Urinary bladder (tissue), 4 donors: ENCODE data around the gene RBM19. TPM values are rescaled to one million over a fixed set of nuclear protein-coding genes. Genes with fewer than 3 reads are reported as not detected.

ENCODE experiments used
- DNase-seq: peaks from one replicate; pipeline ENCODE4 v3.0.0-alpha.2; 2015; ENCODE audit errors: extremely low spot score
- H3K27ac ChIP-seq: one replicate; pipeline ENCODE4 v1.5.1; 2013; ENCODE audit warnings: low read depth, mild to moderate bottlenecking, moderate library complexity
- H3K36me3 ChIP-seq: one replicate; pipeline ENCODE4 v1.6.1; 2013; ENCODE audit warnings: mild to moderate bottlenecking, moderate library complexity; ENCODE audit not compliant: insufficient read depth
- H3K4me1 ChIP-seq: one replicate; pipeline ENCODE4 v1.6.1; 2013; ENCODE audit warnings: mild to moderate bottlenecking, moderate library complexity; ENCODE audit not compliant: insufficient read depth
- H3K4me3 ChIP-seq: one replicate; pipeline ENCODE4 v1.5.1; 2013; ENCODE audit warnings: low read depth, low read length
- WGBS: extraction: QIAGEN DNeasy Blood & Tissue Kit; methylation state at CpG from one replicate; pipeline ENCODE4 v1.1.7; 2013; 5-methylcytosine and 5-hydroxymethylcytosine counted together
- polyA plus RNA-seq: library from polyadenylated mRNA; stranded (reverse); fragments of 200-250 nt; gene quantifications from one replicate; pipeline ENCODE4 v1.2.3, GENCODE V29; 2013
- total RNA-seq: library from RNA; depleted of rRNA; stranded (reverse); fragments of >200 nt; gene quantifications from one replicate; pipeline ENCODE4 v1.2.3, GENCODE V29; 2014
- donor health status: healthy with polysubstance abuse.
- donor health status: healthy.

The RBM19 gene
- total and polyA plus RNA-seq, 2 donors, result 15.4 to 16.3 TPM

DNA sequence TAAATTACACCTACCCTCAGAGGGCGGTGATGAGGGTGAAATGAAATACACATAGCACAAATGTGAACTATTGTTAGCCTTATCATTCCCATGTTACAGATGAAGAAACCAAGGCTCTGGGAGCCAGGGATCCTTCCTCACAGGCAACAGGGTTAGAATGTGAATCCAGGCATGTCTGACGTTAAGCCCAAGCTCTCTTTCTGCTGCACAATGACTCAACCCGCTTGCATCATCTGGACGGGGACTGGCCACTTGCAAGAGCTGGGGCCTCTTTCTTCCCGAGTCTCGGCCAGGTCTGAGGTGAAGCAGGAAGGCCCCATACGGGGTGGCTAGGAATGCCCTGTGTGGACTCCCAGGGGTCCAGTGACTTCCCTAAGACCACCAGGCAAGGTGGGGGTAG lies 105.2 kb downstream of the RBM19 start:
- Histone ChIP-seq H3K4me3 (no peak overlapping the region), H3K27ac (no peak overlapping the region), H3K36me3 (peaks cover 7% of the 10 kb centered on the region), H3K4me1 (no peaks in the 10 kb centered on the region)
- DNase-seq, result no peak
- WGBS, result 86% methylated on average over 7 of the region's 7 CpGs

DNA sequence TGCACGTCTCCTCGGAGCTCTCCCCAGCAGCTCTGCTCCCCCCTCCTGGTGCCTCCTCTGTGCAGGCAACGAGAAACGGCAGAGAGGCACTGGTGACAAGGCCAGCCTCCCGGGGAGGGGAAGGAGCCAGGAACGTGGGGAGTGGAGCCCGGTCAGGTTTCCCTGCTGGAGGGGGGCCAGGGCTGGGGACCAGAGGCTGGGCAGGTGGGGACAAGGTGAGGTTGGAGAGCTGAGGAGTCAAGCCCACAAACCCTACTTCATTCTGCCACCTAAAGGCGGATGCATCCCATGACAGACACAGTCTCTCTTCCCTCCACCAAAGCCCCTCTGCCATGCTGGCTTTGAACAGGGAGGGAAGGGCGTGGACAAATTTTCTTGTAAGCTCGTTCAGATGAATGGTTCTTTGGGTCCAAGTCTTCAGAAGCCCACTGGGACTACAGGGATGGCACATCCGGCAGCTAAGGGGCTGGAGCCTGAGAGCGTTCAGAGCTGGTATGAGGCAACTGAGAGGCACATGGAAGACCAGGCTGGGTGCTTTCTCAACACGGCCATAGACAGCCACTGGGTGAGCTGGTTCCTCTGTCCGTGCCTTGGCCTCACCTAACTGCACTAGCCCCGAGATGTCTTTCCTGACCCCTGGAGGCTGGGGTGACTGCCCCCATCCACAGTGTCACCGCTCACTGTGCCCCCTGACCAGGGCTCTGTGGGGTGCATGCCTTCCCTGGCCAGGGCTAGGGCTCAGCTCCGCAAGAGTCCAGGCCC lies 105.9 kb downstream of the RBM19 start:
- DNase-seq, result peak; percentile 23
- 80% methylated on average over 17 of the region's 17 CpGs for WGBS
- no peaks in the 10 kb centered on the region for H3K4me1 ChIP-seq
- H3K36me3 ChIP-seq, result peaks cover 7% of the 10 kb centered on the region
- H3K27ac ChIP-seq, result no peak overlapping the region
- H3K4me3 ChIP-seq, result no peak overlapping the region

DNA sequence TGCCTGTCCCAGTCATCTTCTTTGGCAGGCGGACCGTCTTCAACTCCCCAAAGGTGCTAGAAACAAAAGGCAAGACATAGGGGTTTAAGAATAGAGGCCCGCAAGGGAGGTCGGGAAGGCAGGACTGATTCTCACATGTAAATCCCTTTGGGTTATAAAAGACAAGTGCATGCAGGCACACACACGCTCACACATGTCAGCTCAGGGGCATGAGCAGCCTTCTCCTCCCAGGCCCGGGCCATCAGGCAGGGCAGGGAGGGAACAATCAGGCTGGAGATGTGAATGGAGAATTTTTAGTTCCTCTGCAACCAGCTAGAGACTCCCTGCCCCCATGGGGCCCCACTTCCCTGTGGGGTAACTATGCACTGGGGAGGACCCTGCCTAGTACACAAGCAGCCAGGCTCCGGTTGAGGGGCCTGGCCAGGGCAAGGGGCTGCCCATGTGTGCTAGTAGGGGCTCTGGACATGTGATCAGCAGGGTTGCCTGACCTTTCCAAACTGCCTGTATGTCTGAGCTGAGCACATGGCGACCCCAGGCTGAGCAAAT lies 107.2 kb downstream of the RBM19 start:
- 66% methylated on average over 8 of the region's 8 CpGs for WGBS
- H3K4me3 ChIP-seq, result no peak overlapping the region
- H3K27ac ChIP-seq, result no peak overlapping the region
- peaks cover 7% of the 10 kb centered on the region for H3K36me3 ChIP-seq
- H3K4me1 ChIP-seq, result no peaks in the 10 kb centered on the region
- peak; percentile 8 for DNase-seq

- DNase-seq, result no peak
- peaks cover 7% of the 10 kb centered on the region for H3K36me3 ChIP-seq
- H3K4me3 ChIP-seq, result no peak overlapping the region
- 91% methylated on average over 12 of the region's 12 CpGs for WGBS
- no peak overlapping the region for H3K27ac ChIP-seq
- H3K4me1 ChIP-seq, result no peaks in the 10 kb centered on the region
Measured at GRCh38 chr12:113857371-113857770, 108.8 kb downstream of the RBM19 start.

DNA sequence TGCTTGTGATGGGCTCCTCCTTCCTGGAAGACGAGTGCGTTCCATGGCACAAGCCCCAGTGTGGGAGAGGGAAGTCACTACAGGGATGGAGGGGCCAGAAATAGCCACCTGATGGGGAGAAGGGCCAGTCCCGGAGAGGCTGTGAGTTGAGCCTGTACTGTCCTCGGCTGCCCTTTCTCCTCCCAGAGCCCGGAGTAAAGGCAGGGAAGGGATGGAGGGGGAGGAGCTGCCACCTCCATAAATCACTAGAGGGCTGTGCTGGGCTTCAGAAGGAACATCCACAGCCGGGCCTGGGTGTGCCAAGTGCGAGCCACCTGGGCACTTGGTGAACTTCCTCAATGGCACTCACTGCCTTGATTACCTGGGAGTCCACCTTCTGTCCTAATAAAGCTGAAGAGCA lies 110.1 kb downstream of the RBM19 start:
- Histone ChIP-seq H3K4me1 (no peaks in the 10 kb centered on the region), H3K36me3 (peaks cover 7% of the 10 kb centered on the region), H3K4me3 (no peak overlapping the region), H3K27ac (no peak overlapping the region)
- no peak for DNase-seq
- 52% methylated on average over 7 of the region's 7 CpGs for WGBS

DNA sequence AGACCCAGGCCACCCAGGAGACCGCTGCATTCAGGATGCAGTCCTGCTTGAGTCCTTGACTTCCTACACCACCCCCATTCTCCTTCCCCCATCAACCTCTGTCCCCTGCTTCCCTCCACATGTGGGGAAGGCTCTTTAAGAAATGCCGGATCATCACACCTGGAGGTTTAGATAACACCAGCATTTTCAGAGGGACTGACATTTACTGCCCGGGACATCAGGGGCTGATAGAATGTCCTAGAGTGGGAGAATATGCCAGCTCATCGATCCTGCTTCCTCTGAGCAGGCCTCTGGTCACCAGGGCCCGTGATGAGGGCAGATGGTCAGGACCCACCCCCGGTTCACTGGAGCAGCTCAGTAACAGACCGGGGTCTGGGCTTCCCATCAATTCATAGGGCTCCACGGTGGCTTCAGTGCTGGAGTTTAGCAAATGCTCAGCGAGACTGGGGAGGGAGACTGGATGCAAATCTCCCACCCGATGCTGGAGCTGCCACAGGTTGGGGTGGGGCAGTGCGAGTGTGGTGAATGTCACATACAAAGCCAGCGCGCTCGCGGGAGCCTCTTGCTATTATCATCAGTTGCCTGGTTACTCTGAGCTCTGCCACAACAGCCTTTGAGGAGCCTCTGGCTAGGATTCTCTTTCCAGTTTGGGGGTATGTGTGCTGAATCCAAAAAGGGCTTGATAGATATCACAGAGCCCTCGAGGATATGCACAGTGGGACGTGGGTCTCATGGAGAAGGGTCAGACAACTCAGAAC lies 111.6 kb downstream of the RBM19 start:
- WGBS, result 70% methylated on average over 17 of the region's 17 CpGs
- peaks cover 7% of the 10 kb centered on the region for H3K36me3 ChIP-seq
- no peaks in the 10 kb centered on the region for H3K4me1 ChIP-seq
- H3K27ac ChIP-seq, result no peak overlapping the region
- no peak overlapping the region for H3K4me3 ChIP-seq
- DNase-seq, result no peak

DNA sequence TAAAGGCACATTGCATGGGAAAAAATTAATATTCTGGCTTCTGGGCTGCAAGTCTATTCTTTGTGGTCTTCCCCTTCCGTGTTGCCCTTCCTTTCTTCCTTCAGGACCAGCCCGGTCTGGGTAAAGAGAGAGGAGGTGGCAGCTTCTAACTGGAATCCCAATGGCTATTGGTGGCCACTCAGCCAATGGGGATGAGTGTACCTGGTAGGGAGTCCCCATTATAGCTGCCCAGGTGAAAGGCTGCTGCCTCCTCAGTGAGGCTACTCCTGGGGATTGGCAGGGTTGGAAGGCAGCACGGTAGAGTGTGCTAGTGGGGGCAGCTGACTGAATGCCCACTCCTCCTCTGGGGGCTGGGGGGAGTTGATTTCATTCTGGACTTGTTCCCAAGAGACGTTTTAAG lies 112.6 kb downstream of the RBM19 start:
- Histone ChIP-seq H3K4me1 (no peaks in the 10 kb centered on the region), H3K36me3 (peaks cover 7% of the 10 kb centered on the region), H3K27ac (no peak overlapping the region), H3K4me3 (no peak overlapping the region)
- 64% methylated on average over 4 of the region's 4 CpGs for WGBS
- DNase-seq, result no peak

DNA sequence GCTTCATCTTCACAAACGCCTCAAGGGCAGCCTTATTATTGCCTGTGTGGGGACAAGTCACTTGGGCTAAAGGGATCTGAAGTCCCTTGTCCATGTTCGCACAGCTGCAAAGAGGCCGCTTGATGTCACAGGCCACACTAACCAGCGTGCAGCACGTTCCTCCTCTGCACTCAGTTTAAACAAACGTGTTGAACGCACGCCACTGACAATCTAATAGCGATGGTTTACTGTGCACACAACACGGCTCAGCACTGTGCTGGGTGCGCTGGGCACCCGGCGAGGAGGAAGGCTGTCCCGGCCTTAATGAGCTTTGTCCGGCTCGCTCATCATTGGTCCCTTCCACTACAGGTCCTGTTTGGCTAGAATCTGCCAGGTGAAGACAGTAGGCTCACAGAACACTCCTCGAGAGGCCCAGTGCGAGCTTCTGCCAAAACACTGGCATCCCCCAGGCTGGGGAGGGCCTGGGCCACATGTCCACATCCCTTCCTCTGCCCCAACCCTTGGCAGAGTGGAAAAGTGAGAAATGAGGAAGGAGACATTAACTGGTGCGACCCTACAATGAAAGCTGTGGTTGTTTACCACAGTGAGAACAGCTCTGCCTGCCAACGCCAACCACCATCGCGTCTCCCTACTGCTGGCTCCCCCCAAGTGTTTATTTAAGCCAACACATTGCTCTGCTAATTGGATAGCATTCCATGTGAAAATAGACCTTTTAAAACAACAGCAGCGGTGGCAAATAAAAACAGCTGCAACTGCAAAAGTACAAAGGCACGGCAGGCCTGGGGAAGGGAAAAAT lies 113.2 kb downstream of the RBM19 start:
- Histone ChIP-seq H3K27ac (no peak overlapping the region), H3K4me1 (no peaks in the 10 kb centered on the region), H3K36me3 (peaks cover under 1% of the 10 kb centered on the region), H3K4me3 (no peak overlapping the region)
- WGBS, result 77% methylated on average over 24 of the region's 24 CpGs
- DNase-seq, result no peak

GRCh38 chr12:113852264-113852663 lies 113.9 kb downstream of the RBM19 start:
- no peak for DNase-seq
- H3K4me3 ChIP-seq, result no peak overlapping the region
- H3K4me1 ChIP-seq, result no peaks in the 10 kb centered on the region
- WGBS, result 87% methylated on average over 5 of the region's 5 CpGs
- H3K36me3 ChIP-seq, result no peaks in the 10 kb centered on the region
- no peak overlapping the region for H3K27ac ChIP-seq

- DNase-seq, result no peak
- H3K4me3 ChIP-seq, result no peak overlapping the region
- WGBS, result 54% methylated on average over 8 of the region's 8 CpGs
- no peaks in the 10 kb centered on the region for H3K4me1 ChIP-seq
- H3K36me3 ChIP-seq, result no peaks in the 10 kb centered on the region
- H3K27ac ChIP-seq, result no peak overlapping the region
Measured at GRCh38 chr12:113850309-113851056, 115.6 kb downstream of the RBM19 start.

DNA sequence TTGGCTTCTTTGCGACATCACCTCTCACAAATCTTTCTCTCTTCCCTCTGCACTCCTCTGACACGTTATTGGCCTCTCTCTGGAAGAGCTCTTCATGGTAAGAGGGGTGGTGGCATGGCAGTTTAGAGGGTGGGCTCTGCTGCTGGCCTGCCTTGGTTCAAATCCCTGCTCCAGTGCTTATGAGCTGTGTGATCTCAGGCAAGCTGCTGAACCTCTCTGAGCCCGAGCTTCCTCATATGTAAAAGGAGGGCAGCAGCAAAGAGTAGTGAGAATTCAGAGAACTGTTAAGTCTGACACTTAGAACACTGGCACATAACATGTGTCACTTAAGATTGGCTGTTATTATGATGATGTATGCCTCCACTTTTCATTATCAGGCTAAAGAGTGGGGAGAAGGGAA lies 118.3 kb downstream of the RBM19 start:
- H3K27ac ChIP-seq, result no peak overlapping the region
- WGBS, result 82% methylated on average over 3 of the region's 3 CpGs
- no peak overlapping the region for H3K4me3 ChIP-seq

GRCh38 chr12:113846883-113847755 lies 119.0 kb downstream of the RBM19 start:
- WGBS, result 84% methylated on average over 18 of the region's 18 CpGs
- no peaks in the 10 kb centered on the region for H3K36me3 ChIP-seq
- DNase-seq, result no peak

More for the DNA sequence above, 118.3 kb downstream of the RBM19 start:
- no peaks in the 10 kb centered on the region for H3K36me3 ChIP-seq
- no peak for DNase-seq
- no peaks in the 10 kb centered on the region for H3K4me1 ChIP-seq

More at GRCh38 chr12:113846883-113847755, 119.0 kb downstream of the RBM19 start:
- Histone ChIP-seq H3K4me1 (no peaks in the 10 kb centered on the region), H3K27ac (no peak overlapping the region), H3K4me3 (no peak overlapping the region)
